ENCODE results near the gene NTRK2.

NTRK2 gene

DNA sequence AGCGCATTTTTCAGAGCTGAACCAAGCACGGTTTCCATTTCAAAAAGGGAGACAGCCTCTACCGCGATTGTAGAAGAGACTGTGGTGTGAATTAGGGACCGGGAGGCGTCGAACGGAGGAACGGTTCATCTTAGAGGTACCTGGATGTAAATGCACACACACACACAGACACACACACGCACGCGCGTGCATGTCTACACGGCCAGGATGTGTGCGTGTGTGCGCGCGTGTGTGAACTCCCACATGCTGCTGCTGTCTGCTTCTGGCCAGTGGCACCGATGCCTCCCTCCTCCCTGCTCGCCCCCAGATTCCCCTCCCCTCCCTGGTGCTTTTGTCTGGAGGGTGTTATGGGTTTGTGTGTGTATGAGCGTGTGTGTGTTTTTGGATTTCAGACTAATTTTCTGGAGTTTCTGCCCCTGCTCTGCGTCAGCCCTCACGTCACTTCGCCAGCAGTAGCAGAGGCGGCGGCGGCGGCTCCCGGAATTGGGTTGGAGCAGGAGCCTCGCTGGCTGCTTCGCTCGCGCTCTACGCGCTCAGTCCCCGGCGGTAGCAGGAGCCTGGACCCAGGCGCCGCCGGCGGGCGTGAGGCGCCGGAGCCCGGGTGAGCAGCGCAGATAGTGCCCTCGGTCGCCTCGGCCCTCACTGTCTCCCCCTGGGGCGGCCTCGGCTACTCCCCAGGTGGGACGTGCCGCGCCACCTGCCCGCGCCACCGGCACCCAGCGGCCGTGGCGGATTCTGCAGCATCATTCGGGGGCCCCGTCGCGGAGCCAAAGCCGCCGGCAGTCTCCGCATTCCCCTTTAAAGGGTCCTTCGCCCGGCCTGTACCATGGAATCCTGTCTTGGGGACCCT is at the start of gene NTRK2:
NTRK2 (plus strand) TSS at position 442 of the 850 bp plus-strand sequence. CDS start 1,020 bp downstream, outside the sequence.
- peak; percentile 29 for ATAC-seq

DNA sequence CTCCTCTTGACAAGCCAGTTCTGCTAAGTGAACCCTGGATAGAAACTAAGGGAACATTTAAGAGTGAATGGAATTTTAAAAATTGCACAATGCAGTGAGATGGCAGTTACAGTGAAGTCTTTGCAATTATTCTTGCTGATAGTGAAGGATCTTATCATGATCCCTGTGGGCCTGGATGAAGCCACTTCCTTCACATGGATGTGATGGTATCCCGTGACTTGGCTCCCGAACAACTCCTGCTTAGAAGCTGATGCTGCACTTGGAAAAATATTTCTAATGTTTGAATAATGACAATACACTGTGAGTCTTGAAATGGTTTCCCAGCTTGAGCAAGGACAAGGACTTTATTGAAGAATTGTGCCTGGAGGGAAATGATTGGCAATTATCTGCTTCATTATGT is 49.2 kb upstream of the NTRK2 start:
- TF ChIP-seq, protein P1, sequence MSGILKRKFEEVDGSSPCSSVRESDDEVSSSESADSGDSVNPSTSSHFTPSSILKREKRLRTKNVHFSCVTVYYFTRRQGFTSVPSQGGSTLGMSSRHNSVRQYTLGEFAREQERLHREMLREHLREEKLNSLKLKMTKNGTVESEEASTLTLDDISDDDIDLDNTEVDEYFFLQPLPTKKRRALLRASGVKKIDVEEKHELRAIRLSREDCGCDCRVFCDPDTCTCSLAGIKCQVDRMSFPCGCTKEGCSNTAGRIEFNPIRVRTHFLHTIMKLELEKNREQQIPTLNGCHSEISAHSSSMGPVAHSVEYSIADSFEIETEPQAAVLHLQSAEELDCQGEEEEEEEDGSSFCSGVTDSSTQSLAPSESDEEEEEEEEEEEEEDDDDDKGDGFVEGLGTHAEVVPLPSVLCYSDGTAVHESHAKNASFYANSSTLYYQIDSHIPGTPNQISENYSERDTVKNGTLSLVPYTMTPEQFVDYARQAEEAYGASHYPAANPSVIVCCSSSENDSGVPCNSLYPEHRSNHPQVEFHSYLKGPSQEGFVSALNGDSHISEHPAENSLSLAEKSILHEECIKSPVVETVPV (CRISPR knock-in tag; IDR thresholded peaks at IDR 0.05): no peak
- TF ChIP-seq TCF4 (CRISPR knock-in tag; IDR thresholded peaks at IDR 0.05; ENCODE audit: borderline replicate concordance): no peak
- TF ChIP-seq GLIS3 (CRISPR knock-in tag; IDR thresholded peaks at IDR 0.05): no peak
- TF ChIP-seq ZNF8 (CRISPR knock-in tag; IDR thresholded peaks at IDR 0.05): no peak
- no peak for TF ChIP-seq CSDC2 (CRISPR knock-in tag; IDR thresholded peaks at IDR 0.05)
- TF ChIP-seq, protein P2, sequence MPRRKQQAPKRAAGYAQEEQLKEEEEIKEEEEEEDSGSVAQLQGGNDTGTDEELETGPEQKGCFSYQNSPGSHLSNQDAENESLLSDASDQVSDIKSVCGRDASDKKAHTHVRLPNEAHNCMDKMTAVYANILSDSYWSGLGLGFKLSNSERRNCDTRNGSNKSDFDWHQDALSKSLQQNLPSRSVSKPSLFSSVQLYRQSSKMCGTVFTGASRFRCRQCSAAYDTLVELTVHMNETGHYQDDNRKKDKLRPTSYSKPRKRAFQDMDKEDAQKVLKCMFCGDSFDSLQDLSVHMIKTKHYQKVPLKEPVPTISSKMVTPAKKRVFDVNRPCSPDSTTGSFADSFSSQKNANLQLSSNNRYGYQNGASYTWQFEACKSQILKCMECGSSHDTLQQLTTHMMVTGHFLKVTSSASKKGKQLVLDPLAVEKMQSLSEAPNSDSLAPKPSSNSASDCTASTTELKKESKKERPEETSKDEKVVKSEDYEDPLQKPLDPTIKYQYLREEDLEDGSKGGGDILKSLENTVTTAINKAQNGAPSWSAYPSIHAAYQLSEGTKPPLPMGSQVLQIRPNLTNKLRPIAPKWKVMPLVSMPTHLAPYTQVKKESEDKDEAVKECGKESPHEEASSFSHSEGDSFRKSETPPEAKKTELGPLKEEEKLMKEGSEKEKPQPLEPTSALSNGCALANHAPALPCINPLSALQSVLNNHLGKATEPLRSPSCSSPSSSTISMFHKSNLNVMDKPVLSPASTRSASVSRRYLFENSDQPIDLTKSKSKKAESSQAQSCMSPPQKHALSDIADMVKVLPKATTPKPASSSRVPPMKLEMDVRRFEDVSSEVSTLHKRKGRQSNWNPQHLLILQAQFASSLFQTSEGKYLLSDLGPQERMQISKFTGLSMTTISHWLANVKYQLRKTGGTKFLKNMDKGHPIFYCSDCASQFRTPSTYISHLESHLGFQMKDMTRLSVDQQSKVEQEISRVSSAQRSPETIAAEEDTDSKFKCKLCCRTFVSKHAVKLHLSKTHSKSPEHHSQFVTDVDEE (CRISPR knock-in tag; IDR thresholded peaks at IDR 0.05): no peak
- no peak for ATAC-seq

More for the DNA sequence above, at the start of gene NTRK2:
- TF ChIP-seq, protein P2 (CRISPR knock-in tag; IDR thresholded peaks at IDR 0.05): no peak
- TF ChIP-seq, protein P3, sequence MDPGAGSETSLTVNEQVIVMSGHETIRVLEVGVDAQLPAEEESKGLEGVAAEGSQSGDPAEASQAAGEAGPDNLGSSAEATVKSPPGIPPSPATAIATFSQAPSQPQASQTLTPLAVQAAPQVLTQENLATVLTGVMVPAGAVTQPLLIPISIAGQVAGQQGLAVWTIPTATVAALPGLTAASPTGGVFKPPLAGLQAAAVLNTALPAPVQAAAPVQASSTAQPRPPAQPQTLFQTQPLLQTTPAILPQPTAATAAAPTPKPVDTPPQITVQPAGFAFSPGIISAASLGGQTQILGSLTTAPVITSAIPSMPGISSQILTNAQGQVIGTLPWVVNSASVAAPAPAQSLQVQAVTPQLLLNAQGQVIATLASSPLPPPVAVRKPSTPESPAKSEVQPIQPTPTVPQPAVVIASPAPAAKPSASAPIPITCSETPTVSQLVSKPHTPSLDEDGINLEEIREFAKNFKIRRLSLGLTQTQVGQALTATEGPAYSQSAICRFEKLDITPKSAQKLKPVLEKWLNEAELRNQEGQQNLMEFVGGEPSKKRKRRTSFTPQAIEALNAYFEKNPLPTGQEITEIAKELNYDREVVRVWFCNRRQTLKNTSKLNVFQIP (CRISPR knock-in tag; IDR thresholded peaks at IDR 0.05; ENCODE audit: borderline replicate concordance, low read depth): no peak
- TF ChIP-seq ZNF8 (CRISPR knock-in tag; IDR thresholded peaks at IDR 0.05) (no peak), ZC3H10 (CRISPR knock-in tag; IDR thresholded peaks at IDR 0.05) (no peak), CSDC2 (CRISPR knock-in tag; IDR thresholded peaks at IDR 0.05) (no peak), BACH2 (CRISPR knock-in tag; IDR thresholded peaks at IDR 0.05; ENCODE audit: borderline replicate concordance) (no peak), PPARA (CRISPR knock-in tag; IDR thresholded peaks at IDR 0.05; ENCODE audit: borderline replicate concordance) (no peak), ARNTL (CRISPR knock-in tag; IDR thresholded peaks at IDR 0.05; ENCODE audit: borderline replicate concordance, low read depth) (no peak), SNAI2 (CRISPR knock-in tag; IDR thresholded peaks at IDR 0.05) (no peak), RARB (CRISPR knock-in tag; IDR thresholded peaks at IDR 0.05) (no peak), GLIS3 (CRISPR knock-in tag; IDR thresholded peaks at IDR 0.05) (no peak), OSR1 (CRISPR knock-in tag; IDR thresholded peaks at IDR 0.05) (no peak), ESRRG (CRISPR knock-in tag; IDR thresholded peaks at IDR 0.05) (no peak), ZNF565 (CRISPR knock-in tag; conservative IDR thresholded peaks at IDR 0.05; ENCODE audit: low read depth) (no peak), TOX (CRISPR knock-in tag; IDR thresholded peaks at IDR 0.05; ENCODE audit: borderline replicate concordance) (no peak), TCF4 (CRISPR knock-in tag; IDR thresholded peaks at IDR 0.05; ENCODE audit: borderline replicate concordance) (no peak)
- TF ChIP-seq, protein P1 (CRISPR knock-in tag; IDR thresholded peaks at IDR 0.05): no peak
- TF ChIP-seq, protein P4, sequence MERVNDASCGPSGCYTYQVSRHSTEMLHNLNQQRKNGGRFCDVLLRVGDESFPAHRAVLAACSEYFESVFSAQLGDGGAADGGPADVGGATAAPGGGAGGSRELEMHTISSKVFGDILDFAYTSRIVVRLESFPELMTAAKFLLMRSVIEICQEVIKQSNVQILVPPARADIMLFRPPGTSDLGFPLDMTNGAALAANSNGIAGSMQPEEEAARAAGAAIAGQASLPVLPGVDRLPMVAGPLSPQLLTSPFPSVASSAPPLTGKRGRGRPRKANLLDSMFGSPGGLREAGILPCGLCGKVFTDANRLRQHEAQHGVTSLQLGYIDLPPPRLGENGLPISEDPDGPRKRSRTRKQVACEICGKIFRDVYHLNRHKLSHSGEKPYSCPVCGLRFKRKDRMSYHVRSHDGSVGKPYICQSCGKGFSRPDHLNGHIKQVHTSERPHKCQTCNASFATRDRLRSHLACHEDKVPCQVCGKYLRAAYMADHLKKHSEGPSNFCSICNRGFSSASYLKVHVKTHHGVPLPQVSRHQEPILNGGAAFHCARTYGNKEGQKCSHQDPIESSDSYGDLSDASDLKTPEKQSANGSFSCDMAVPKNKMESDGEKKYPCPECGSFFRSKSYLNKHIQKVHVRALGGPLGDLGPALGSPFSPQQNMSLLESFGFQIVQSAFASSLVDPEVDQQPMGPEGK (CRISPR knock-in tag; IDR thresholded peaks at IDR 0.05; ENCODE audit: borderline replicate concordance): no peak
- TF ChIP-seq, protein P5, sequence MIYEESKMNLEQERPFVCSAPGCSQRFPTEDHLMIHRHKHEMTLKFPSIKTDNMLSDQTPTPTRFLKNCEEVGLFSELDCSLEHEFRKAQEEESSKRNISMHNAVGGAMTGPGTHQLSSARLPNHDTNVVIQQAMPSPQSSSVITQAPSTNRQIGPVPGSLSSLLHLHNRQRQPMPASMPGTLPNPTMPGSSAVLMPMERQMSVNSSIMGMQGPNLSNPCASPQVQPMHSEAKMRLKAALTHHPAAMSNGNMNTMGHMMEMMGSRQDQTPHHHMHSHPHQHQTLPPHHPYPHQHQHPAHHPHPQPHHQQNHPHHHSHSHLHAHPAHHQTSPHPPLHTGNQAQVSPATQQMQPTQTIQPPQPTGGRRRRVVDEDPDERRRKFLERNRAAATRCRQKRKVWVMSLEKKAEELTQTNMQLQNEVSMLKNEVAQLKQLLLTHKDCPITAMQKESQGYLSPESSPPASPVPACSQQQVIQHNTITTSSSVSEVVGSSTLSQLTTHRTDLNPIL (CRISPR knock-in tag; IDR thresholded peaks at IDR 0.05; ENCODE audit: low read depth): no peak
